Measurements from ENCODE around the gene ZNRD2. TPM values are rescaled to one million over a fixed set of nuclear protein-coding genes. Genes with fewer than 3 reads are reported as not detected.

Gene ZNRD2
- total RNA-seq, 1 experiment from 2014 or later = 66.8 TPM

- intact Hi-C loops (cut with micrococcal nuclease) = no loop called here
- no peaks in the 10 kb centered on the region for H3K79me2 ChIP-seq (ENCODE audit: insufficient read depth, low read length)
- no peak overlapping the region for H3K4me3 ChIP-seq (replicated peaks in 1 of 2; ENCODE audit: low read depth in 1 of 2, low read length in 2 of 2)
- DNase-seq (ENCODE audit: low read depth, low spot score) (no peak), ATAC-seq (no peak)
- no peaks in the 10 kb centered on the region for H3K27me3 ChIP-seq (ENCODE audit: insufficient read depth, low read length)
- H2AFZ ChIP-seq (ENCODE audit: low read depth, low read length, poor library complexity, severe bottlenecking) = no peak overlapping the region
- ChIA-PET RAD21 (ENCODE audit: low non-redundant PET in 1 of 2, low total read pairs in 2 of 2, uncharacterized antibody in 2 of 2, unreplicated experiment in 2 of 2) (no interaction called here), POLR2A (interaction anchor here (0.8 to 1.5 kb wide), 3 partner anchors 11 to 273 kb away, joined by 3 read pairs; partner anchors contain the start of genes EHBP1L1 and MUS81), CTCF (interaction anchor here (1.0 kb wide), 1 partner anchor 9 kb away, joined by 3 read pairs; no protein-coding TSS in a partner anchor)
- H3K9me3 ChIP-seq (ENCODE audit: control insufficient read depth in 1 of 2, insufficient read depth in 1 of 2, low read depth in 1 of 2, low read length in 2 of 2) = no peaks in the 10 kb centered on the region
- H3K9me2 ChIP-seq (ENCODE audit: insufficient read depth) = no peaks in the 10 kb centered on the region
- no TSS peak for BruUV-seq (replicated peaks)
- no peak overlapping the region for H3K27ac ChIP-seq (ENCODE audit: low read depth, low read length)
- H4K20me1 ChIP-seq (ENCODE audit: insufficient read depth) = no peaks in the 10 kb centered on the region
- TF ChIP-seq FOSL1 (IDR thresholded peaks at IDR 0.05; ENCODE audit: low read depth) = no peak
- TF ChIP-seq SRF (IDR thresholded peaks at IDR 0.05; ENCODE audit: low read depth) = no peak
- TF ChIP-seq SP1 (IDR thresholded peaks at IDR 0.05; ENCODE audit: low read depth) = no peak
- no peak for TF ChIP-seq MAX (IDR thresholded peaks at IDR 0.05)
- no peak for TF ChIP-seq EZH2phosphoT487 (IDR thresholded peaks at IDR 0.05; ENCODE audit: borderline replicate concordance)
- no peak for TF ChIP-seq ZFX (IDR thresholded peaks at IDR 0.05)
- TF ChIP-seq YY1 (IDR thresholded peaks at IDR 0.05; ENCODE audit: extremely low read depth, insufficient replicate concordance, low read depth, low read length) = no peak
- no peak for TF ChIP-seq SIN3A (IDR thresholded peaks at IDR 0.05; ENCODE audit: low read depth)
- H3K36me3 ChIP-seq (ENCODE audit: control insufficient read depth in 1 of 2, insufficient read depth in 2 of 2, low read length in 2 of 2) = no peaks in the 10 kb centered on the region; a peak in 1 of 4 replicates
- peaks cover 14 to 25% of the 10 kb centered on the region in 2 experiments for H3K4me1 ChIP-seq (ENCODE audit: control insufficient read depth in 1 of 2, insufficient read depth in 2 of 2, low read length in 2 of 2)
- H3K9ac ChIP-seq (ENCODE audit: low read length) = no peak overlapping the region
- H3K4me2 ChIP-seq (ENCODE audit: low read length) = no peak overlapping the region
Measured at GRCh38 chr11:65586676-65587075, 16.4 kb downstream of the ZNRD2 start.

- ATAC-seq = peak; percentile 89
- ChIA-PET RAD21 (ENCODE audit: low non-redundant PET in 1 of 2, low total read pairs in 2 of 2, uncharacterized antibody in 2 of 2, unreplicated experiment in 2 of 2) (interaction anchor here in 1 of 2 experiments (1.1 kb wide), 1 partner anchor 11 kb away, joined by 4 read pairs; no protein-coding TSS in a partner anchor), POLR2A (interaction anchor here (1.0 kb wide), 1 partner anchor 81 kb away, joined by 3 read pairs; no protein-coding TSS in a partner anchor), CTCF (interaction anchor here (0.9 to 1.3 kb wide), 4 partner anchors 11 to 78 kb away, joined by 3 to 5 read pairs (median 4); no protein-coding TSS in a partner anchor)
- peak; percentile 68 for TF ChIP-seq RAD21 (IDR thresholded peaks at IDR 0.05; ENCODE audit: low read depth)
- no peak for TF ChIP-seq SIN3A (IDR thresholded peaks at IDR 0.05; ENCODE audit: low read depth)
- peak; percentile 58 to 77 (median 72); a peak in 5 of 6 replicates for TF ChIP-seq CTCF (IDR thresholded peaks at IDR 0.05 in 2 of 3, conservative IDR thresholded peaks at IDR 0.05 in 1 of 3; ENCODE audit: borderline replicate concordance in 1 of 3, insufficient read depth in 1 of 3, low read depth in 2 of 3, low read length in 2 of 3)
- Histone ChIP-seq H3K9me2 (ENCODE audit: insufficient read depth) (no peaks in the 10 kb centered on the region), H3K4me2 (ENCODE audit: low read length) (peak overlapping the region; percentile 42), H3K36me3 (ENCODE audit: control insufficient read depth in 1 of 2, insufficient read depth in 2 of 2, low read length in 2 of 2) (no peaks in the 10 kb centered on the region; a peak in 1 of 4 replicates), H3K9me3 (ENCODE audit: control insufficient read depth in 1 of 2, insufficient read depth in 1 of 2, low read depth in 1 of 2, low read length in 2 of 2) (no peaks in the 10 kb centered on the region), H3K27ac (ENCODE audit: low read depth, low read length) (peak overlapping the region; percentile 59), H4K20me1 (ENCODE audit: insufficient read depth) (no peaks in the 10 kb centered on the region), H3K27me3 (ENCODE audit: insufficient read depth, low read length) (no peaks in the 10 kb centered on the region), H3K9ac (ENCODE audit: low read length) (peak overlapping the region; percentile 30), H3K4me1 (ENCODE audit: control insufficient read depth in 1 of 2, insufficient read depth in 2 of 2, low read length in 2 of 2) (peaks cover 14 to 25% of the 10 kb centered on the region in 2 experiments), H3K4me3 (replicated peaks in 1 of 2; ENCODE audit: low read depth in 1 of 2, low read length in 2 of 2) (no peak overlapping the region), H2AFZ (ENCODE audit: low read depth, low read length, poor library complexity, severe bottlenecking) (no peak overlapping the region), H3K79me2 (ENCODE audit: insufficient read depth, low read length) (no peaks in the 10 kb centered on the region)
- DNase-seq (ENCODE audit: low read depth, low spot score) = no peak
- intact Hi-C loops (cut with micrococcal nuclease) = no loop called here
- BruUV-seq (replicated peaks) = no TSS peak
Measured at GRCh38 chr11:65588199-65589054, 18.1 kb downstream of the ZNRD2 start.
